RWPE2 (cell line): ENCODE measurements around the gene DCTD.

ENCODE experiments used
- ATAC-seq: fragments of 200-7000 bp; cut with Tn5 transposase; 3 replicates; pipeline ENCODE4 v1.9.1; 2021; ENCODE audit warnings: low read depth
- DNase-seq: peaks from one replicate; pipeline ENCODE4 v3.0.0-alpha.2; 2020; ENCODE audit warnings: low spot score
- H3K27ac ChIP-seq: fragments of 450-650 bp; 2 replicates; pipeline ENCODE4 v1.5.1; 2017; ENCODE audit warnings: mild to moderate bottlenecking; ENCODE audit not compliant: poor library complexity, severe bottlenecking
- H3K27me3 ChIP-seq: fragments of 250-450 bp; sonication (Bioruptor Pico); 2 replicates; pipeline ENCODE4 v1.5.1; 2021; ENCODE audit warnings: mild to moderate bottlenecking, moderate library complexity; ENCODE audit not compliant: insufficient read depth, poor library complexity, severe bottlenecking
- H3K36me3 ChIP-seq: fragments of 250-450 bp; sonication (Bioruptor Pico); 2 replicates; pipeline ENCODE4 v1.5.1; 2020; ENCODE audit warnings: low read depth, mild to moderate bottlenecking, moderate library complexity
- H3K4me1 ChIP-seq: fragments of 250-450 bp; sonication (Bioruptor Pico); 2 replicates; pipeline ENCODE4 v1.5.1; 2021; ENCODE audit warnings: mild to moderate bottlenecking, moderate library complexity; ENCODE audit not compliant: insufficient read depth, poor library complexity, severe bottlenecking
- H3K4me3 ChIP-seq: fragments of 250-450 bp; sonication (Bioruptor Pico); 2 replicates; pipeline ENCODE4 v1.5.1; 2021; ENCODE audit warnings: mild to moderate bottlenecking, moderate library complexity; ENCODE audit not compliant: severe bottlenecking
- H3K9me3 ChIP-seq: fragments of 250-450 bp; sonication (Bioruptor Pico); 2 replicates; pipeline ENCODE4 v1.5.1; 2021; ENCODE audit warnings: mild to moderate bottlenecking, moderate library complexity; ENCODE audit not compliant: severe bottlenecking
- TF ChIP-seq, protein P1 (sequence below): fragments of 450-650 bp; IDR thresholded peaks from one replicate; pipeline ENCODE4 v1.5.1; 2017; ENCODE audit warnings: mild to moderate bottlenecking, moderate library complexity; ENCODE audit not compliant: poor library complexity, severe bottlenecking

DCTD gene

DNA sequence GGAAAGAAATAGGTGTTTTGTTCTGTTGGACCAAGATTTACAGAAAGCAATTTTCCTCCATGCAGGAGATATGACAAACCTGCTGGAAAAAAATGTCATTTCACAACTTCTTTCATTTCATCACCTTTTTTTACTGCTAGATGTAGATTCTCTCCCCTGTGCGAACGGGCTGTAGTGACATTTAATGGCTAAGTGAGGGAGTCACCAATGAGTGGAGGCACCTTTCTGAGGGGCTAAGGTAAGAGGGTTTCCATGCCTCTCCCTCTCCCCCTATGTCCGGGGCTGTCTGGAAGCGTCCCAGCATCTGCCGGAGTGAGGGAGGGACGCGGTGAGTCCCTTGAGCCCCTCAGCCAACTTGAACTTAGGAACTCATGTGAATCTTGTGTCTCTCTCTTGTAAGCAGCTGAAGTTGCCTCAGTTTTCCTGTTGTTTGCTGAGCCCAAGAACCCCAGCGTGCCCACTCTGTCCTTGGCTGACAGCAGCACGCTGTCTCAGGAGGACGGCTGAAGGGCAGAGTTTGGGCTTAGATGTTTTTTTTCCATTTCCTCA, 42.3 kb downstream of the DCTD start:
- Histone ChIP-seq H3K4me1 (no peaks in the 10 kb centered on the region), H3K9me3 (no peaks in the 10 kb centered on the region), H3K36me3 (no peaks in the 10 kb centered on the region), H3K27ac (no peak overlapping the region), H3K4me3 (no peak overlapping the region), H3K27me3 (no peaks in the 10 kb centered on the region)
- no peak for ATAC-seq
- TF ChIP-seq, protein P1, sequence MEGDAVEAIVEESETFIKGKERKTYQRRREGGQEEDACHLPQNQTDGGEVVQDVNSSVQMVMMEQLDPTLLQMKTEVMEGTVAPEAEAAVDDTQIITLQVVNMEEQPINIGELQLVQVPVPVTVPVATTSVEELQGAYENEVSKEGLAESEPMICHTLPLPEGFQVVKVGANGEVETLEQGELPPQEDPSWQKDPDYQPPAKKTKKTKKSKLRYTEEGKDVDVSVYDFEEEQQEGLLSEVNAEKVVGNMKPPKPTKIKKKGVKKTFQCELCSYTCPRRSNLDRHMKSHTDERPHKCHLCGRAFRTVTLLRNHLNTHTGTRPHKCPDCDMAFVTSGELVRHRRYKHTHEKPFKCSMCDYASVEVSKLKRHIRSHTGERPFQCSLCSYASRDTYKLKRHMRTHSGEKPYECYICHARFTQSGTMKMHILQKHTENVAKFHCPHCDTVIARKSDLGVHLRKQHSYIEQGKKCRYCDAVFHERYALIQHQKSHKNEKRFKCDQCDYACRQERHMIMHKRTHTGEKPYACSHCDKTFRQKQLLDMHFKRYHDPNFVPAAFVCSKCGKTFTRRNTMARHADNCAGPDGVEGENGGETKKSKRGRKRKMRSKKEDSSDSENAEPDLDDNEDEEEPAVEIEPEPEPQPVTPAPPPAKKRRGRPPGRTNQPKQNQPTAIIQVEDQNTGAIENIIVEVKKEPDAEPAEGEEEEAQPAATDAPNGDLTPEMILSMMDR: no peak
- DNase-seq: no peak

DNA sequence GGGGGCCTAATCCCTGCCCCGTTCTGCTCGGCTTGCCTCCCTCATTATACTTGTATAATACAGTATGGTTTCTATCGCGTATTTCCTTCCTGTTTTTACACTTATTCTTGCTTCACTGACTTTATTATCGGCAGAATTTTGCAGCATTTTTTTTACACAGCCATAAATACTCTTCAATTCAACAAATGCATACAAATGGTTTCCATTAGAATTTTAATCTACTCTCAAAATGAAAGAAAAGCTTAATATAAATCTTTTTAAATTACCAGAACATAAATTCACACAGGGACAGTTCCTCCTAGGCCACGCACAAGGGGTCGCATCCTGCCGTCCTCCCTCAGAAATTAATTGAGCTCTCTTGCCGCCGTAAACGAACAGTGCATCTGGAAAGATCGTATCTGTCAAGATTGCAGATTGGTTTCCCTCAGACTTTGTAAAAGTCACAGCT, 42.9 kb downstream of the DCTD start:
- H3K36me3 ChIP-seq: no peaks in the 10 kb centered on the region
- H3K4me3 ChIP-seq: no peak overlapping the region
- no peaks in the 10 kb centered on the region for H3K9me3 ChIP-seq
- no peak for DNase-seq
- TF ChIP-seq, protein P1: no peak
- H3K4me1 ChIP-seq: no peaks in the 10 kb centered on the region
- ATAC-seq: no peak
- no peak overlapping the region for H3K27ac ChIP-seq
- H3K27me3 ChIP-seq: no peaks in the 10 kb centered on the region

DNA sequence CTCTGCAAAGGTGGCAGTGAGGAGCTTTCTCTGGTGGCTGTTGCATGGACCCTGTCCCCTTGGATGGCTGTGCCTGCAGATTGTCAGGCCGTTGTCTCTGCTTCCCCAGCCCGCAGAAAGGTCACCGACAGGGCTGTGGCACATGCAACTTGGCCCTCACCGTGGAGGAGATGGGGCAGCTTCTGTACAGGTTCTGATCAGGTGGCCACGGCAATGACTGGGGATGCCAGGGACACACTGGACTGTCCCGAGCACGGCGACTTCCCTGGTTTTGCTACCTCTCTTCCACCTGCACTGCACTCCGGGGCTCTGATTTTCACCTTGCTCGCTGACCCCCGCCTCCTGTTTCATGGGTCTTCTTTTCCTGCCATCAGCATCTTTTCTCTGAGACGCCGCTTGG, 43.5 kb downstream of the DCTD start:
- DNase-seq (no peak), ATAC-seq (no peak)
- TF ChIP-seq, protein P1: no peak
- Histone ChIP-seq H3K9me3 (no peaks in the 10 kb centered on the region), H3K36me3 (no peaks in the 10 kb centered on the region), H3K27me3 (no peaks in the 10 kb centered on the region), H3K27ac (no peak overlapping the region), H3K4me1 (no peaks in the 10 kb centered on the region), H3K4me3 (no peak overlapping the region)

DNA sequence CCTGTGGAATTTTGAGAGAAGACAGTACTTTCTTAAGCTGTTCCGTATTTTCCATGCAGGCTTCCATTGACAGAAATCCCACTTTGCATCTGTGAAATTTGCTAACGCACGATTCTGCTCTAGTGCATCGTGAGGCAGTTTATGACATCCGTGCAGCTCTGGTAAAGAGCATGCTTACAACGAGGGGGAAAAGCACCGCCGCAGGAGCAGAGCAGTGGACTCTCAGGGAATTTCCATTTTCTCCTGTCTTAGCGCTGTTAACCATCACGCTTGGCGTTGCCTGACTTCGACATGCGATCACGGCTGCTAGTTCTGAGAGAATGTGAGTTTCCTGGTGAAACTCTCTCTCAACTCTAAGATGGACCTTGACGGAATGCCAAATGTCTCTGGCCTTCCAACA, 43.9 kb downstream of the DCTD start:
- no peaks in the 10 kb centered on the region for H3K9me3 ChIP-seq
- H3K4me3 ChIP-seq: no peak overlapping the region
- H3K36me3 ChIP-seq: no peaks in the 10 kb centered on the region
- TF ChIP-seq, protein P1: no peak
- no peak for ATAC-seq
- no peaks in the 10 kb centered on the region for H3K27me3 ChIP-seq
- DNase-seq: no peak
- no peak overlapping the region for H3K27ac ChIP-seq
- no peaks in the 10 kb centered on the region for H3K4me1 ChIP-seq

DNA sequence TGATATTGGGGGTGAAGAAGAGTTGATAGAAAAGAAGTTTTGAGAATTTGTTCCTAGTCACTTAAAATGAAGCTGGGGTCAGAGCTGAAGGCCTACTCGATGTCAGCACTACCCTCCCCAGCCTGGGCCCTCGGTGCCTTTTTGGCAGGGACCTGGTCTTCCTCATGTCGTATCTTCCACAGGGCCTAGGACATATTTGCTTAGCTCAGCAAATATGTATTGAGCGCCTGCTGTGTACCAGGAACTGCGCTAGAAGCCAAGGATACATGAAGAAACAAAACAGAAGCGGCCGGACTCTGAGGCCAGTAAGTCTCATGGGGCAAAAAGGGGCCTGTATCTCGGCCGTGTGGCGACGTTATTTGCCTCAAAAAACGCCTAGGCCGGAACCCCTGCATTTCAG, 44.3 kb downstream of the DCTD start:
- Histone ChIP-seq H3K4me1 (no peaks in the 10 kb centered on the region), H3K9me3 (no peaks in the 10 kb centered on the region), H3K4me3 (no peak overlapping the region), H3K36me3 (no peaks in the 10 kb centered on the region), H3K27me3 (no peaks in the 10 kb centered on the region), H3K27ac (no peak overlapping the region)
- ATAC-seq (no peak), DNase-seq (no peak)
- TF ChIP-seq, protein P1: no peak
